ENCODE results near the gene FSTL4.

The FSTL4 gene

DNA sequence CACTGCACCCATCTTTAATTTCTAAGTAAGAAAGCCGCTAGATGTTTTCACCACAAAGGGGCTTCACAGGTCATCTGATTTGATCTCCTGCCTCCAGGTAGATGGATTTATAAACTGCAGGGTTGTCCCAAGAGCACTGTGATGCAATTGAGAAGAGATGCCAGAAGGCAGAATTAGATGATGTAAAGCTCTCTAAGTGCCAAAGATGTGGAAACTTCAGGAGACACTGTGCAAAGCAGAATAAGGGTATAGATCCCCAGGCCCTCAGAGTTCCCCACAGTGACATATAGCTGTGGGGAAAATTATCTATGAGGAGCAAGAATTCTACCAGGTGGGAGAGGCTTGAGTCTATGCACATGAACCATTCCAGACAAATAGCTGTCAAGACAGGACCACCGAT lies 90.5 kb downstream of the FSTL4 start:
- no peak for ATAC-seq (ENCODE audit: low read depth)
- DNase-seq (ENCODE audit: low spot score) = no peak
- H3K4me1 ChIP-seq (ENCODE audit: insufficient read depth, poor library complexity, severe bottlenecking) = no peaks in the 10 kb centered on the region

GRCh38 chr5:133520991-133521706 lies 91.2 kb downstream of the FSTL4 start:
- Histone ChIP-seq H3K27me3 (ENCODE audit: insufficient read depth, poor library complexity, severe bottlenecking) (peaks cover 13% of the 10 kb centered on the region), H3K4me1 (ENCODE audit: insufficient read depth, poor library complexity, severe bottlenecking) (no peaks in the 10 kb centered on the region), H3K4me3 (ENCODE audit: severe bottlenecking) (no peak overlapping the region), H3K9me3 (ENCODE audit: severe bottlenecking) (no peaks in the 10 kb centered on the region), H3K36me3 (ENCODE audit: low read depth) (no peaks in the 10 kb centered on the region), H3K27ac (ENCODE audit: poor library complexity, severe bottlenecking) (no peak overlapping the region)
- DNase-seq (ENCODE audit: low spot score) (no peak), ATAC-seq (ENCODE audit: low read depth) (no peak)
- TF ChIP-seq CTCF (IDR thresholded peaks at IDR 0.05; ENCODE audit: poor library complexity, severe bottlenecking) = no peak

More for the DNA sequence above, 90.5 kb downstream of the FSTL4 start:
- Histone ChIP-seq H3K4me3 (ENCODE audit: severe bottlenecking) (no peak overlapping the region), H3K9me3 (ENCODE audit: severe bottlenecking) (no peaks in the 10 kb centered on the region), H3K36me3 (ENCODE audit: low read depth) (no peaks in the 10 kb centered on the region), H3K27ac (ENCODE audit: poor library complexity, severe bottlenecking) (no peak overlapping the region), H3K27me3 (ENCODE audit: insufficient read depth, poor library complexity, severe bottlenecking) (peaks cover 13% of the 10 kb centered on the region)
- no peak for TF ChIP-seq CTCF (IDR thresholded peaks at IDR 0.05; ENCODE audit: poor library complexity, severe bottlenecking)

DNA sequence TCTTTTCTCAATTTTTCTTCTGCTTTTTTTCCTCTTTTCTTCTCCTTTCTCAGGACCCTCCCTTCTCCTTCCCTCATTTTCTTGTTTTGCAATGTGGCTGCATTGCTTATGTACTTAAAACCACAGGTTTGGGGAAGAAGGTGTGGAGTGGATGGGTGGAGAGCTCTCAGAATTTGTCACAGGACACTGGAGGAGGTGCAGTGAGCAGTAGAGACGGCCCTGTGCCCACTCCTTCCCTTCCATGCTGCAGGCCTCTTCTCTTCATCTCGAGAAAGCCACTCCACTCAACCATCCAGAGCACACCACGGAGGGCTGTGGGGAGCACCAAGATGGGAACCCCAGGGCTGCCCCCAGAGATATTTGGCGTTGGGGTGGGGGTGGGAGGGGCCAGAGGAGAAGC lies 92.3 kb downstream of the FSTL4 start:
- no peak for DNase-seq (ENCODE audit: low spot score)
- peaks cover 20% of the 10 kb centered on the region for H3K27me3 ChIP-seq (ENCODE audit: insufficient read depth, poor library complexity, severe bottlenecking)

DNA sequence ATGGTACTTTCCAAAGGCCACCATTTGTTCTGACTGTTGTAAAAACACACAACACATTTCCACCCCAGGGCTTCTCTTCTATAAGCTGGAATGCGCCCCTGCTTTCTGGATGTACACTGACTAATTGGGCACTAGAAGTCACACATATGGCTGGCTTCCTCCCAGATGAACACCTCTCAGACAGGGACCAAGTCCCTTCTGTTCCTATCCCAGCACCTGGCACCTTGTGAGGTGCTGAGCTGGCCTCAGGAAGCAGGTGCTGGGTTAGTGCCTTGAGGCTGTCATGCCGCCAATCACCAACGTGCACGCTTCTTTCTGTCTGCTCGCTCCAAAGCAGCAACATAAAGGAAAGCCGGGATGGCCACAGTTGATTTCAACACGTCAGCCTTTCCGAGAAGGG lies 93.2 kb downstream of the FSTL4 start:
- Histone ChIP-seq H3K9me3 (ENCODE audit: severe bottlenecking) (no peaks in the 10 kb centered on the region), H3K4me3 (ENCODE audit: severe bottlenecking) (no peak overlapping the region), H3K4me1 (ENCODE audit: insufficient read depth, poor library complexity, severe bottlenecking) (no peaks in the 10 kb centered on the region), H3K36me3 (ENCODE audit: low read depth) (no peaks in the 10 kb centered on the region), H3K27me3 (ENCODE audit: insufficient read depth, poor library complexity, severe bottlenecking) (peaks cover 20% of the 10 kb centered on the region), H3K27ac (ENCODE audit: poor library complexity, severe bottlenecking) (no peak overlapping the region)
- ATAC-seq (ENCODE audit: low read depth) (no peak), DNase-seq (ENCODE audit: low spot score) (no peak)
- no peak for TF ChIP-seq CTCF (IDR thresholded peaks at IDR 0.05; ENCODE audit: poor library complexity, severe bottlenecking)

More for the DNA sequence above, 92.3 kb downstream of the FSTL4 start:
- no peak for TF ChIP-seq CTCF (IDR thresholded peaks at IDR 0.05; ENCODE audit: poor library complexity, severe bottlenecking)
- H3K27ac ChIP-seq (ENCODE audit: poor library complexity, severe bottlenecking) = no peak overlapping the region
- H3K4me1 ChIP-seq (ENCODE audit: insufficient read depth, poor library complexity, severe bottlenecking) = no peaks in the 10 kb centered on the region
- H3K36me3 ChIP-seq (ENCODE audit: low read depth) = no peaks in the 10 kb centered on the region
- H3K9me3 ChIP-seq (ENCODE audit: severe bottlenecking) = no peaks in the 10 kb centered on the region
- ATAC-seq (ENCODE audit: low read depth) = no peak
- H3K4me3 ChIP-seq (ENCODE audit: severe bottlenecking) = no peak overlapping the region

DNA sequence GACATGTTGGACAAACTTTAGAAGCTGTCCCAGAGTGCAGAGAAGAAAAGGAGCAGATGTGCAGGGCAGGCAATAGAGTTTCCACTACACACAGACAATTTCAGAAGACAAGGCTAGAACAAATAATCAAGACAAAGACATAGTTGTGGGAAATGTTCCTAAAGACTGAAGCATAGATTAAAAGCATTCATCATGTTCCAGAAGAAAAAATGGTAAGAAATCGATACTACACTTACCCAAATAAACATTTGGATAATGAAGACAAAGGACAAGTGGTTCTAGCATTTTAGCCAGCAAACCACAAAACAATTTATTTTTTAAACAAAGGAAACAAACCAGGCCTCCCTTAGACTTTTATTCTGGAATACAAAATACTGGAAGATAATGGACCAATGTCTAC lies 97.9 kb downstream of the FSTL4 start:
- TF ChIP-seq CTCF (IDR thresholded peaks at IDR 0.05; ENCODE audit: poor library complexity, severe bottlenecking) = no peak
- no peak for ATAC-seq (ENCODE audit: low read depth)
- H3K9me3 ChIP-seq (ENCODE audit: severe bottlenecking) = no peaks in the 10 kb centered on the region
- DNase-seq (ENCODE audit: low spot score) = no peak
- no peaks in the 10 kb centered on the region for H3K4me1 ChIP-seq (ENCODE audit: insufficient read depth, poor library complexity, severe bottlenecking)
- H3K27me3 ChIP-seq (ENCODE audit: insufficient read depth, poor library complexity, severe bottlenecking) = peaks cover 11% of the 10 kb centered on the region
- H3K27ac ChIP-seq (ENCODE audit: poor library complexity, severe bottlenecking) = no peak overlapping the region
- no peaks in the 10 kb centered on the region for H3K36me3 ChIP-seq (ENCODE audit: low read depth)
- no peak overlapping the region for H3K4me3 ChIP-seq (ENCODE audit: severe bottlenecking)

Measured in RWPE2 (cell line).